ENCODE measurements around the gene ARL8B. TPM values are rescaled to one million over a fixed set of nuclear protein-coding genes. Genes with fewer than 3 reads are reported as not detected.

ARL8B gene
- total and polyA plus RNA-seq, 9 of the 15 experiments (the other 6 are each of a cell fraction or from before 2014, with no cell fraction given), result 28.5 to 99.4 (median 77.2) TPM

DNA sequence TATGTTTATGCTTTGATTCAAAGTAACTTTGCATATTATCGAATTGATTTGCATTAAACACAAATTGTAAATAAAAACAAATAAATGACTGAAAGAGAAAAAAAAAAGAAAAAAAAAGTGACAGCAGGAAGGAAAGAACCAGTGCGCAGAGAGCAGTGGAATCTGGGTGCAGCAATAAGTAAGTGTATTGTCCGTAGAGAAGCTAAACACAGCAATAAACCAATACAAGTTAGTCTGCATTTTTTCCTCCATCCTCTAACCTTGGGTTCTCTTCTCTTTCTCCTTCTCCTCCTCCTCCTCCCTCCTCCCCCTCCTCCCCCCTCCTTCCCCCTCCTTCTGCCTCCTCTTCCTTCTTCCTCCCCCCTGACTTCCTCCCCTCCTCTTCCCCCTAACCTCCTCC is 18.3 kb upstream of the ARL8B start:
- Histone ChIP-seq H3K27me3 (ENCODE audit: control insufficient read depth in 2 of 2, insufficient read depth in 2 of 2, low read length in 2 of 2) (no peaks in the 10 kb centered on the region), H3K4me1 (replicated peaks in 1 of 2; ENCODE audit: control insufficient read depth in 2 of 2, insufficient read depth in 2 of 2, low read length in 2 of 2) (peaks cover 17 to 21% of the 10 kb centered on the region in 2 experiments), H2AFZ (ENCODE audit: low read depth, low read length) (no peak overlapping the region), H3K36me3 (ENCODE audit: control insufficient read depth, insufficient read depth, low read length) (no peaks in the 10 kb centered on the region), H3K79me2 (ENCODE audit: control insufficient read depth, insufficient read depth, low read length) (no peaks in the 10 kb centered on the region), H3K4me2 (ENCODE audit: insufficient read depth, low read length) (no peak overlapping the region), H3K4me3 (no peak overlapping the region), H3K9me3 (replicated peaks; ENCODE audit: control insufficient read depth, insufficient read depth, low read depth, low read length) (no peaks in the 10 kb centered on the region), H3K27ac (ENCODE audit: extremely low read depth, low read depth, low read length) (no peak overlapping the region), H3K9me1 (ENCODE audit: control insufficient read depth, insufficient read depth, low read length) (no peaks in the 10 kb centered on the region), H4K20me1 (replicated peaks; ENCODE audit: control insufficient read depth, insufficient read depth, low read length) (no peaks in the 10 kb centered on the region), H3K9ac (ENCODE audit: insufficient read depth in 1 of 2, low read depth in 2 of 2, low read length in 2 of 2) (no peak overlapping the region)
- ATAC-seq (no peak), DNase-seq (ENCODE audit: extremely low read depth in 1 of 4, low spot score in 3 of 4) (no peak), FAIRE-seq (no peak)
- ChIA-PET POLR2A (no interaction called here), CTCF (ENCODE audit: low intra/inter-chr PET ratio) (no interaction called here)
- WGBS (ENCODE audit: insufficient coverage, low coverage, missing lambda C conversion rate), result 44% methylated on average over 2 of the region's 3 CpGs
- no TSS peak for BruUV-seq (replicated peaks)
- intact Hi-C loops (cut with micrococcal nuclease), result no loop called here
- in situ Hi-C loops (cut with MboI), result no loop called here
- TF ChIP-seq MAFF (IDR thresholded peaks at IDR 0.05; ENCODE audit: low read length) (no peak), ATF1 (CRISPR knock-in tag; IDR thresholded peaks at IDR 0.05) (no peak), ATF1 (tag; IDR thresholded peaks at IDR 0.05) (no peak), BRD9 (IDR thresholded peaks at IDR 0.05; ENCODE audit: low read depth, partially characterized antibody) (no peak), TCF7 (IDR thresholded peaks at IDR 0.05; ENCODE audit: borderline replicate concordance) (no peak), JUNB (CRISPR knock-in tag; conservative IDR thresholded peaks at IDR 0.05) (no peak), CAMTA2 (CRISPR knock-in tag; conservative IDR thresholded peaks at IDR 0.05) (no peak), SAFB2 (IDR thresholded peaks at IDR 0.05; ENCODE audit: borderline replicate concordance, low read depth, low read length, severe bottlenecking) (no peak), DLX4 (CRISPR knock-in tag; IDR thresholded peaks at IDR 0.05) (no peak), ELF2 (CRISPR knock-in tag; IDR thresholded peaks at IDR 0.05) (no peak)
- TF ChIP-seq, protein P1, sequence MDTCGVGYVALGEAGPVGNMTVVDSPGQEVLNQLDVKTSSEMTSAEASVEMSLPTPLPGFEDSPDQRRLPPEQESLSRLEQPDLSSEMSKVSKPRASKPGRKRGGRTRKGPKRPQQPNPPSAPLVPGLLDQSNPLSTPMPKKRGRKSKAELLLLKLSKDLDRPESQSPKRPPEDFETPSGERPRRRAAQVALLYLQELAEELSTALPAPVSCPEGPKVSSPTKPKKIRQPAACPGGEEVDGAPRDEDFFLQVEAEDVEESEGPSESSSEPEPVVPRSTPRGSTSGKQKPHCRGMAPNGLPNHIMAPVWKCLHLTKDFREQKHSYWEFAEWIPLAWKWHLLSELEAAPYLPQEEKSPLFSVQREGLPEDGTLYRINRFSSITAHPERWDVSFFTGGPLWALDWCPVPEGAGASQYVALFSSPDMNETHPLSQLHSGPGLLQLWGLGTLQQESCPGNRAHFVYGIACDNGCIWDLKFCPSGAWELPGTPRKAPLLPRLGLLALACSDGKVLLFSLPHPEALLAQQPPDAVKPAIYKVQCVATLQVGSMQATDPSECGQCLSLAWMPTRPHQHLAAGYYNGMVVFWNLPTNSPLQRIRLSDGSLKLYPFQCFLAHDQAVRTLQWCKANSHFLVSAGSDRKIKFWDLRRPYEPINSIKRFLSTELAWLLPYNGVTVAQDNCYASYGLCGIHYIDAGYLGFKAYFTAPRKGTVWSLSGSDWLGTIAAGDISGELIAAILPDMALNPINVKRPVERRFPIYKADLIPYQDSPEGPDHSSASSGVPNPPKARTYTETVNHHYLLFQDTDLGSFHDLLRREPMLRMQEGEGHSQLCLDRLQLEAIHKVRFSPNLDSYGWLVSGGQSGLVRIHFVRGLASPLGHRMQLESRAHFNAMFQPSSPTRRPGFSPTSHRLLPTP (IDR thresholded peaks at IDR 0.05; ENCODE audit: borderline replicate concordance, extremely low read depth, insufficient read length), result no peak
- TF ChIP-seq, protein P2, sequence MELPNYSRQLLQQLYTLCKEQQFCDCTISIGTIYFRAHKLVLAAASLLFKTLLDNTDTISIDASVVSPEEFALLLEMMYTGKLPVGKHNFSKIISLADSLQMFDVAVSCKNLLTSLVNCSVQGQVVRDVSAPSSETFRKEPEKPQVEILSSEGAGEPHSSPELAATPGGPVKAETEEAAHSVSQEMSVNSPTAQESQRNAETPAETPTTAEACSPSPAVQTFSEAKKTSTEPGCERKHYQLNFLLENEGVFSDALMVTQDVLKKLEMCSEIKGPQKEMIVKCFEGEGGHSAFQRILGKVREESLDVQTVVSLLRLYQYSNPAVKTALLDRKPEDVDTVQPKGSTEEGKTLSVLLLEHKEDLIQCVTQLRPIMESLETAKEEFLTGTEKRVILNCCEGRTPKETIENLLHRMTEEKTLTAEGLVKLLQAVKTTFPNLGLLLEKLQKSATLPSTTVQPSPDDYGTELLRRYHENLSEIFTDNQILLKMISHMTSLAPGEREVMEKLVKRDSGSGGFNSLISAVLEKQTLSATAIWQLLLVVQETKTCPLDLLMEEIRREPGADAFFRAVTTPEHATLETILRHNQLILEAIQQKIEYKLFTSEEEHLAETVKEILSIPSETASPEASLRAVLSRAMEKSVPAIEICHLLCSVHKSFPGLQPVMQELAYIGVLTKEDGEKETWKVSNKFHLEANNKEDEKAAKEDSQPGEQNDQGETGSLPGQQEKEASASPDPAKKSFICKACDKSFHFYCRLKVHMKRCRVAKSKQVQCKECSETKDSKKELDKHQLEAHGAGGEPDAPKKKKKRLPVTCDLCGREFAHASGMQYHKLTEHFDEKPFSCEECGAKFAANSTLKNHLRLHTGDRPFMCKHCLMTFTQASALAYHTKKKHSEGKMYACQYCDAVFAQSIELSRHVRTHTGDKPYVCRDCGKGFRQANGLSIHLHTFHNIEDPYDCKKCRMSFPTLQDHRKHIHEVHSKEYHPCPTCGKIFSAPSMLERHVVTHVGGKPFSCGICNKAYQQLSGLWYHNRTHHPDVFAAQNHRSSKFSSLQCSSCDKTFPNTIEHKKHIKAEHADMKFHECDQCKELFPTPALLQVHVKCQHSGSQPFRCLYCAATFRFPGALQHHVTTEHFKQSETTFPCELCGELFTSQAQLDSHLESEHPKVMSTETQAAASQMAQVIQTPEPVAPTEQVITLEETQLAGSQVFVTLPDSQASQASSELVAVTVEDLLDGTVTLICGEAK (IDR thresholded peaks at IDR 0.05), result no peak
- TF ChIP-seq, protein P2 (CRISPR knock-in tag; IDR thresholded peaks at IDR 0.05), result no peak

Measured in K562 (cell line).